ENCODE results near the gene CCDC146.

DNA sequence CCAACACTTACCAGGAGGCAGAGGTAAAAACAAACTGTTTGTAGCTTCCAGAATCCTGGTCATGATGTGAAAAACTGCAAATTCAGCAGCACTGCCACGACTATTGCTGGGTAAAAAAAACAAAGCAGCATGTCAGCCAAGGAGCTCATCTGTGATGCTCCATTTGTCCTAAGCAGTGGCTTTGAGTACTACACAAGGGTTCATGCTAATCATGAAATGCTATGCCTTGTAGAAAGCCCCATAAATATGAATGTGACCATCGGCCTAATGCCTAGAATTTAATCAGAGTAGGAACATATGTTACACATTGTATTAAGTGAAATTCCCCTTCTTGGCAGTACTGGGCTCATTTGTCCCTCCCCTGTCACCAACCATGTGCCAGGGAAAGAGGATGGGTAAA lies 198.3 kb downstream of the CCDC146 start:
- no peak for TF ChIP-seq POLR2AphosphoS5 (IDR thresholded peaks at IDR 0.05)
- TF ChIP-seq, protein P1, sequence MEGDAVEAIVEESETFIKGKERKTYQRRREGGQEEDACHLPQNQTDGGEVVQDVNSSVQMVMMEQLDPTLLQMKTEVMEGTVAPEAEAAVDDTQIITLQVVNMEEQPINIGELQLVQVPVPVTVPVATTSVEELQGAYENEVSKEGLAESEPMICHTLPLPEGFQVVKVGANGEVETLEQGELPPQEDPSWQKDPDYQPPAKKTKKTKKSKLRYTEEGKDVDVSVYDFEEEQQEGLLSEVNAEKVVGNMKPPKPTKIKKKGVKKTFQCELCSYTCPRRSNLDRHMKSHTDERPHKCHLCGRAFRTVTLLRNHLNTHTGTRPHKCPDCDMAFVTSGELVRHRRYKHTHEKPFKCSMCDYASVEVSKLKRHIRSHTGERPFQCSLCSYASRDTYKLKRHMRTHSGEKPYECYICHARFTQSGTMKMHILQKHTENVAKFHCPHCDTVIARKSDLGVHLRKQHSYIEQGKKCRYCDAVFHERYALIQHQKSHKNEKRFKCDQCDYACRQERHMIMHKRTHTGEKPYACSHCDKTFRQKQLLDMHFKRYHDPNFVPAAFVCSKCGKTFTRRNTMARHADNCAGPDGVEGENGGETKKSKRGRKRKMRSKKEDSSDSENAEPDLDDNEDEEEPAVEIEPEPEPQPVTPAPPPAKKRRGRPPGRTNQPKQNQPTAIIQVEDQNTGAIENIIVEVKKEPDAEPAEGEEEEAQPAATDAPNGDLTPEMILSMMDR (IDR thresholded peaks at IDR 0.05), result no peak
